Activated T-cell treated with anti-CD3 and anti-CD28 coated beads, Interleukin-2, amount 50 U/mL, for 24 hours (primary cell): ENCODE results near the gene RAD23A.
"Not testable (repeated sequence)": the region's sequence is repeated elsewhere in the genome, so short reads cannot be mapped to it uniquely, and the experiment has no call there.

Experiments used
- DNase-seq: peaks from one replicate; pipeline ENCODE4 v3.0.0-alpha.2; 2020
- H3K27ac Mint-ChIP-seq: 2 replicates; pipeline ENCODE4 v1.8.0; 2020; ENCODE audit warnings: mild to moderate bottlenecking, mixed read lengths
- H3K27me3 Mint-ChIP-seq: 2 replicates; pipeline ENCODE4 v1.8.0; 2020; ENCODE audit warnings: mixed read lengths
- H3K36me3 Mint-ChIP-seq: 2 replicates; pipeline ENCODE4 v1.8.0; 2020; ENCODE audit warnings: low read depth, mixed read lengths
- H3K4me1 Mint-ChIP-seq: 2 replicates; pipeline ENCODE4 v1.8.0; 2020; ENCODE audit warnings: low read depth, mixed read lengths
- H3K4me3 Mint-ChIP-seq: 2 replicates; pipeline ENCODE4 v1.8.0; 2020; ENCODE audit warnings: mild to moderate bottlenecking, moderate library complexity, mixed read lengths
- H3K9me3 Mint-ChIP-seq: 2 replicates; pipeline ENCODE4 v1.8.0; 2020; ENCODE audit warnings: mixed read lengths

Gene RAD23A

DNA sequence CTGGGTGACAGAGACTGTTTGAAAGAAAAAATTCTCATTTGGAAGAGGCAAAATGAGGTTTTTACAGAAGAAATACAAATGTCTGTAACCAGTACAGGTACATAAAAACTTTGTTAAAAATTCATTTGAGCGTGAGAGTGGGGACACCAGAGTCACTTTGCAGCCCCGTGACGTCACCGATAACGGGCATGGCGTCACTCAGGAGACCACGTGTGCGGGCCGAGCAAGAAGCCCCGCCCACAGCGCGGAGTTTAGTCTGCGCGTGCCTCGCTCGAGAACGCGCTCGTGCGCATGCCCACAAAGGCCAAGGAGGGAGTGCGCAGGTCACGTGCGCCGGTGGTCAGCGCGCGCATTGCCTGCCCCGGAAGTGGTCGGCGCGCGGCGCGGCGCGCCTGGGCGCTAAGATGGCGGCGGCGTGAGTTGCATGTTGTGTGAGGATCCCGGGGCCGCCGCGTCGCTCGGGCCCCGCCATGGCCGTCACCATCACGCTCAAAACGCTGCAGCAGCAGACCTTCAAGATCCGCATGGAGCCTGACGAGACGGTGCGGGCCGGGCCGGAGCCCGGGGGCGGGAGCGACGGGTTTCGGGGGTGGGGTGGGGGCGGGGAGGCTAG is at the start of gene RAD23A:
RAD23A (plus strand) TSS at position 384 of the 613 bp plus-strand sequence; CDS start at position 471, 87 bp downstream.
- no peaks in the 10 kb centered on the region for H3K9me3 Mint-ChIP-seq
- peak within 1 kb of the TSS; percentile 92 for H3K4me3 Mint-ChIP-seq
- peak within 1 kb of the TSS; percentile 98 for H3K27ac Mint-ChIP-seq
- no peaks in the 10 kb centered on the region for H3K27me3 Mint-ChIP-seq
- peak; percentile 99 for DNase-seq
- H3K4me1 Mint-ChIP-seq: peaks cover 73% of the 10 kb centered on the region
- H3K36me3 Mint-ChIP-seq: peaks cover 97% of the 10 kb centered on the region

DNA sequence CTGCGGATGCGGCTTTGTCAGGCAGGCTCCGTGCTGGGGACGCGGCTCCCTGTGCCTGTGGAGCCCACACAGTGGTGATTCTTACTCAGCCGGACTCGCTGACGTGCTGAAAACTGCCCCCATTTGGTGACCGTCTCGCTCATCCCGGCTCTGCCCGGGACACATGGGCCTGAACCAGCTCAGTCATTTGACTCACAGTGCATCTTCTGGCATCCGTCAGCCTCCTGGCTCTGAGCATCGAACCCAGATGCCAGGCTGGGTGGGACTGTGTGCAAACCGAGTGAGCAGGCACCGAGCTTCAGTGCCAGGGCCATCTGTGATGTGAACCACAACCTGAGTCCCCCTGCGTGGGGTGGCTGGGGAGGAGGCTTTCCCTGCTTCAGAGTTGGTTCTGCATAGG is 49.2 kb upstream of the RAD23A start:
- H3K36me3 Mint-ChIP-seq: peaks cover 82% of the 10 kb centered on the region
- DNase-seq: no peak
- no peak overlapping the region for H3K4me3 Mint-ChIP-seq
- no peaks in the 10 kb centered on the region for H3K9me3 Mint-ChIP-seq
- peaks cover 25% of the 10 kb centered on the region for H3K4me1 Mint-ChIP-seq
- H3K27me3 Mint-ChIP-seq: no peaks in the 10 kb centered on the region
- H3K27ac Mint-ChIP-seq: no peak overlapping the region

DNA sequence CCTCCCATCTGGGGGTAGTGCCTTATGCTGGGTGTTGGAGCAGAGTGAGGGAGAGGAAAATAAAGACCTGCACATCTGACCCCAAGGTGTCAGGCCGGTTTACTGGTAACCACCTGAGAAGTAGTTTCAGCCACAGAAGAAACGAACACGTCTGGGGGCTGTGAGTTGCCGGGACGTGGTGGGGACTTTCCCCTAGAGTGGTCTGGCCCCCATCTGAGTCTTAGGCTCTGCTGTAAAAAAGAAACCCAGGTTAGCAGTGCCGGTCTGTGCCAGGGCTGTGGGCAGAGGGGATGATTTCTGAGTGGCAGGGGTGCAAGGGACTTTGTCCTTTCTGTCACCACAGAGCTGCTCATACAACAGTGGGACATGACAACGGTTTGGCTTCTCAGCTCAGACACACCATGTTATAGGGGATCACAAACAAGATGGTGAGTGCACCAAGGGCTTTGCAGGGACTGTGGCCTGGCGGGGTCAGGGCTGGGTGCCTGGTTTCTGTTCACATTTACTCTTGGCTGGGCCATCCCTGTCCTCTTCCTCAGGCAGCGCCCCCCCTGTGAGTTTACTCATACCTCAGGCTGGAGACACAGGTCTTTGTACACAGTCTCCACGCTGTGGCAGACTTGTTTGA is 45.7 kb upstream of the RAD23A start:
- no peaks in the 10 kb centered on the region for H3K27me3 Mint-ChIP-seq
- peaks cover 70% of the 10 kb centered on the region for H3K36me3 Mint-ChIP-seq
- DNase-seq: no peak
- H3K4me3 Mint-ChIP-seq: no peak overlapping the region
- peak overlapping the region; percentile 80 for H3K27ac Mint-ChIP-seq
- H3K4me1 Mint-ChIP-seq: peaks cover 13% of the 10 kb centered on the region
- H3K9me3 Mint-ChIP-seq: no peaks in the 10 kb centered on the region

DNA sequence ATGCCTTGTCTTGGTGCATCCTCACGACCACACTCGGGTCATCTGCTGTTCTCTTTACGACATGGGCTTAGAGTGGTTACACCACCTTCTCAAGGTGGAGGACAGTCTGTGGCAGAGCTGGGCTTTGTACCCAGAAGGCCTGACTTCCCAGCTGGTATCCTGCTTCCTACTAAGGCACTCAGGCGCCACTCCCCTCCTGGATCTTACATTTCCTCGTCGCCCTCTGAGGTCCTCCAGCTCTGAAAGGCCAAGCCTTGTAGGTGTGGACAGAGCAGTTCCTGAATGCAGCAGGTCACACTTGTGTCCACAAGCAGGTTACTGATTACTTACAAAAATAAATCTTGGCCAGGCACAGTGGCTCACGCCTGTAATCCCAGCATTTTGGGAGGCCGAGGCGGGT is 38.5 kb upstream of the RAD23A start:
- H3K4me1 Mint-ChIP-seq: peaks cover 1% of the 10 kb centered on the region
- H3K9me3 Mint-ChIP-seq: no peaks in the 10 kb centered on the region
- no peak overlapping the region for H3K4me3 Mint-ChIP-seq
- H3K36me3 Mint-ChIP-seq: peaks cover 22% of the 10 kb centered on the region
- H3K27me3 Mint-ChIP-seq: no peaks in the 10 kb centered on the region
- no peak for DNase-seq
- no peak overlapping the region for H3K27ac Mint-ChIP-seq

DNA sequence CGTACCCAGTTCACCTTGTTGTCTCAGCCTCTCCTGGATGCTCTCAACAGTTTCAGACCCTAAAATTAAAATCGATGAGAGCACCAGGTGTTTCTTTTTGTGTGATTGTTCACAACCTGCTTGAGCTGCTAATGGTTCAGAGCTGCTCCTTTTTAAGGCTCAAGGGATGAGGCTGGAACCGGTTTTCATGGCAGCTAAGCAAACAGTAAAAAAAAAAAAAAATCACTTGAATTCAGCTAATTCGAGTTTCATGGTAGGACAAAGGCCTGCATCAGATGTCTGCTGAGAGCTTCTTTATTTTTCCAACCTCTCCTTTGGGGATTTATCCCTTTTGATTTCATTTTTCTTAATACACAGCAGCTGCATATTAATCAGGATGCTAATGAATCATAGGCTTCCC is 33.1 kb upstream of the RAD23A start:
- Mint-ChIP-seq H3K27ac (no peak overlapping the region), H3K4me3 (no peak overlapping the region), H3K4me1 (peaks cover 20% of the 10 kb centered on the region), H3K9me3 (no peaks in the 10 kb centered on the region), H3K36me3 (no peaks in the 10 kb centered on the region), H3K27me3 (no peaks in the 10 kb centered on the region)
- DNase-seq: no peak

DNA sequence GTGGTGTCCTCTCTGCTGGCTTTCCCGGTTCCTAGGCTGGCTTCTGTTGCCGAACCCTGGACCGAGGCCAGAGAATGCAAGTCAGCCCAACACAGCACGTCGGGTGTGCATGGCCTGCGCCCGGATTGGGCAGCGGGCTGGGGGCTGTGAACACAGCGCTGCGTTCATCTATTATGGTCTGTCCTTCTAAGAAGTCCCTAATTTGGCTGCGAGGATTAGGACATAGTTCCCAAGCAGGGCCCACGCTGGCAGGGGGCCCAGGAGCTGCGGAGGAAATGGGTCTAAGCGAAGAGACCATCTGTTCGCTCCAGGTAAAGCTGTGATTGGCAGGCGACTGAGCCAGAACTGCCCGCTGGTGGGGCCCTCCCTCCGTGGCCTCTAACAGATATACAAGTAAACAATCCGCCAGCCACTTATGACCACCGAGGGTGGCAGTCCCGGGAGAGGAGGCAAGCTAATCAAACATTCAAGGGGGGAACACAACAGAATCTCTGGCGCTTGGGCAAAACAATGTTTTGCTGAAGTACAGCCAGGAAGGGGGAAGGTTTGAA is 32.6 kb upstream of the RAD23A start:
- Mint-ChIP-seq H3K27ac (no peak overlapping the region), H3K4me3 (no peak overlapping the region), H3K9me3 (no peaks in the 10 kb centered on the region), H3K4me1 (peaks cover 20% of the 10 kb centered on the region), H3K36me3 (no peaks in the 10 kb centered on the region), H3K27me3 (no peaks in the 10 kb centered on the region)
- no peak for DNase-seq

DNA sequence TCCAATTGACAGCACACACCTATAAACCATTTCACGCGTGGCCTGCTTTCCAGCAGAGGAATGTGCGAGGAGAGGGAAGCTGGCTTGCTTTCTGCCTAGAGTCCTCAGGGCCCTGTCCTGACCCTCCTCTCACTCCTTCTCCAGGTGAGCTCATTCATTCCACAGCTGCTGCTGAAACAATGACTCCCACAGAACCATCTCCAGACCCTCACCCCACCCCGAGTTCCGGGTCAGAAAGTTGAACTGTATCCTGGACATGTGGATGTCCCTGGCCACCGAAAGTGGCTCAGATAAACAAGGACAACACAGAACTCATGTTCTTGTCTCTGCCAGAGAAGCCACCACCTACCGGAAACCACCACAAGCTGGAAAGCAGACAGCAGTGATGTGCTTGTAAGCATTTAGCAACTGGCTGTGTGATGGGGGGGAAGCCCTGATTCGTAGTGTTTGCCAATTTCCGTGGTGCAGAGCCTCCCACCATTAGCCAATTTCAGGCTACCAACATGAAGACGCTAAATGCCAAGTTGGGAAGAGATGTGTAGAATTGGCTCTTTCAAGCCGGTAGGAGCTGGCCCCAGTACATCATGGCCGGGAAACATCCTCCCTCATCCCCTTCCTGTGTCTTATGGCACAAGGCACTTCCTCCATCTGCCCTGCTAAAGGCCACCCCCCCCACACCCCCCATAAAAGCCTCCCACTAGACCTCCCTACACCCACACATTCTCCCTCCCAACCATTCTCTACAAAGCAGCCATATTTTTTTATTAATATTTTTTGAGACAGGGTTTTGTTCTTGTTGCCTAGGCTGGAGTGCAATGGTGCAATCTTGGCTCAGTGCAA is 31.6 kb upstream of the RAD23A start:
- peaks cover 2% of the 10 kb centered on the region for H3K9me3 Mint-ChIP-seq
- no peaks in the 10 kb centered on the region for H3K36me3 Mint-ChIP-seq
- H3K4me3 Mint-ChIP-seq: peak overlapping the region; percentile 15
- DNase-seq: peak; percentile 60
- peaks cover 26% of the 10 kb centered on the region for H3K4me1 Mint-ChIP-seq
- no peaks in the 10 kb centered on the region for H3K27me3 Mint-ChIP-seq
- H3K27ac Mint-ChIP-seq: peak overlapping the region; percentile 87

DNA sequence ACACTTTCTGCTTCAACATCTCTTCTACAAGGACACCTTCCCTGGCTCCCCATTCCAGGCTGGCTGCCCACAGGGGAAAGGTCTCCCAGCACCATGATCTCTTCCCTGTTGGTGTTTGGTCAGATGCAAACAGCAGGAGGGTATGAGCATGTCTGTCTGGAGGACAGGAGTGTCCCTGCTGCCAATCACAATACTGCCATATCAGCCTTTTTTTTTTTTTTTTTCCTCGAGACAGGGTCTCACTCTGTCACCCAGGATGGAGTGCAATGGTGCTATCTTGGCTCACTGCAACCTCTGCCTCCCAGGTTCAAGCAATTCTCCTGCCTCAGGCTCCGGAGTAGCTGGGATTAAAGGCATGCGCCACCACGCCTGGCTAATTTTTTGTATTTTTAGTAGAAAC is 29.8 kb upstream of the RAD23A start:
- H3K4me3 Mint-ChIP-seq, H3K27me3 Mint-ChIP-seq, H3K9me3 Mint-ChIP-seq, H3K36me3 Mint-ChIP-seq, H3K27ac Mint-ChIP-seq, DNase-seq: not testable (repeated sequence)
- H3K4me1 Mint-ChIP-seq: peaks cover 35% of the 10 kb centered on the region

DNA sequence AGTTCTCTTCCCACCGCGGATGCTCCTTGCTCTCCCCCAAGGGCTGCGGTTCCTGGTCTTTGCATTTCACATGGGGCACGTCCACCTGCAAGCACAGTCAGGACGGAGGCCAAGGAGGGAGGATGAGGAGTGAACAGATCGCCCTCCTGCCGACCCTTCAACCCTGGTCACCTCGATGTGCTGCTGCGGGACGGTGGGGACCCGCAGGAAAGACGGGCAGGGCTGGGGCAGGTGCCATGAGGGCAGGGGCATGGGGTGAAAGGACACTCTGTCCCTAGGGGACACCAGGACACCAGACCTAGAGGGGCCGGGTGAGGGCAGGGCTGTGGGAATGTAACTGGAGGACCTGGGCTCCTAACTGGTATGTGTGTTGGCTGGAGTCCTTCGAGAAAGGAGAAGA is 27.4 kb upstream of the RAD23A start:
- H3K4me3 Mint-ChIP-seq: peak overlapping the region; percentile 51
- H3K27me3 Mint-ChIP-seq: no peaks in the 10 kb centered on the region
- peak overlapping the region; percentile 95 for H3K27ac Mint-ChIP-seq
- H3K36me3 Mint-ChIP-seq: peaks cover 28% of the 10 kb centered on the region
- H3K4me1 Mint-ChIP-seq: peaks cover 33% of the 10 kb centered on the region
- no peak for DNase-seq
- H3K9me3 Mint-ChIP-seq: peaks cover 2% of the 10 kb centered on the region

DNA sequence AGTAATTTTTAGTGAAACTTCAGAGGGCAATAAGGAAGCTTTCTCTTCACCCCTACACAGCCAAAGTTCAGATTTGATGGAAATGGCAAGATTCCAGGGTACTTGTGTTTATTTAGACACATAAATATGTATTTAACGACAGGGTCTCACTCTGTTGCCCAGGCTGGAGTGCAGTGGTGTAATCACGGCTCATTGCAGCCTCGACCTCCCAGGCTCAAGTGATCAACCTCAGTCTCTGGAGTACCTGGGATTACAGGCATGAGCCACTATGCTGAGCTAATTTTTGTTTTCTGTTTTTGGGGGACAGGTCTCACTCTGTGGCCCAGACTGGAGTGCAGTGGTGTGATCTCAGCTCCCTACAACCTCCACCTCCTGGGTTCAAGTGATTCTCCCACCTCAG is 24.6 kb upstream of the RAD23A start:
- H3K4me1 Mint-ChIP-seq: peaks cover 16% of the 10 kb centered on the region
- peaks cover 56% of the 10 kb centered on the region for H3K36me3 Mint-ChIP-seq
- peaks cover 2% of the 10 kb centered on the region for H3K9me3 Mint-ChIP-seq
- H3K4me3 Mint-ChIP-seq: no peak overlapping the region
- DNase-seq: no peak
- H3K27ac Mint-ChIP-seq: no peak overlapping the region
- H3K27me3 Mint-ChIP-seq: no peaks in the 10 kb centered on the region

DNA sequence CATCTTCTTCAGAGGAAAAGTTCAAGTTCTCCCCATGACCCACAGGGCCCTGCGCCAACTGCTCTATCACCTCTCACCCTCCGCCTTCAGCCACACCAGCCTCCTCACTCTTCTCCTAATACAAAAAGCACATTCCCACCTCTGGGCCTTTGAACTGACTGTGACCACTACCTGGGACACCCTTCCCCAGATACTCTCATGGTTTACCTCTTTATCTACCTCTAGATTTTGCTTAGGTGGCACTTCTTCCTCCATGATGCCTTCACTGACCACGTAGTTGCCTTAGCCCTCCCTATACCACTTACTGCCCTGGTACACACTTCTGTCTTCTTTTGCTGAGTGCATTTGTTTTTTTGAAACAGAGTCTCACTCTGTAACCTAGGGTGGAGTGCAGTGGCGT is 22.7 kb upstream of the RAD23A start:
- Mint-ChIP-seq H3K36me3 (peaks cover 73% of the 10 kb centered on the region), H3K27ac (no peak overlapping the region)

DNA sequence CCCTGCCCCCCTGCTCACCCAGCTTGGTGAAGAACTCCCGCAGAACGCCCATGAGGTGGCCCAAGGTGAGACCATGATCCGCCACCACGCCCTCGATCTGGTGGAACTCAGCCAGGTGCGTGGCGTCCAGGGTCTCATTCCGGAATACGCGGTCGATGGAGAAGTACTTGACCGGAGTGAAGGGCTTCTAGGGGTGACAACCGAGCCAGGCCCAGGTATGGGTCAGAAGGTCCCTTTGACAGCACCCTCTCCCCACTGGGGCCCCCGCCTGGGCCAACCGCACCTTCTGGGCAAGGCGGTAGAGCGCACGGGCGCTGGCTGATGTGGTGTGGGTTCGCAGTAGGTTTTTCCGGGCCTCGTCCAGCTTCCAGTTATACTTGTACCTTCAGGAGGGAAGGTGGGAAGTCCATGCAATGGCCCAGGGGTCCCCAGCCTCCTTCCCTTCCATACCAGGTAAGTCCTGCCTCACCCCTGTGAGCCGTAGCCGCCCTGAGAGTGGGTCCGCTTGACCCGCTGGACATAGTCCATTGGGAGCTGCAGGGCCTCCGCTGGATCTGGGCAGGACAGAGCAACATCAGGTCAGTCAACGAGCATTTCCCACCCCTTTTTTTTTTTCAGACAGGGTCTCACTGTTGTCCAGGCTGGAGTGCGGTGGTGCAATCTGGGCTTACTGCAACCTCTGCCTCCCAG is 20.9 kb upstream of the RAD23A start:
- H3K4me3 Mint-ChIP-seq: no peak overlapping the region
- no peaks in the 10 kb centered on the region for H3K27me3 Mint-ChIP-seq
- peaks cover 88% of the 10 kb centered on the region for H3K36me3 Mint-ChIP-seq
- no peaks in the 10 kb centered on the region for H3K9me3 Mint-ChIP-seq
- no peak overlapping the region for H3K27ac Mint-ChIP-seq
- DNase-seq: no peak
- H3K4me1 Mint-ChIP-seq: peaks cover 5% of the 10 kb centered on the region

More for the DNA sequence above, 22.7 kb upstream of the RAD23A start:
- no peak for DNase-seq
- Mint-ChIP-seq H3K9me3 (peaks cover 2% of the 10 kb centered on the region), H3K4me3 (no peak overlapping the region), H3K27me3 (no peaks in the 10 kb centered on the region), H3K4me1 (peaks cover 16% of the 10 kb centered on the region)

DNA sequence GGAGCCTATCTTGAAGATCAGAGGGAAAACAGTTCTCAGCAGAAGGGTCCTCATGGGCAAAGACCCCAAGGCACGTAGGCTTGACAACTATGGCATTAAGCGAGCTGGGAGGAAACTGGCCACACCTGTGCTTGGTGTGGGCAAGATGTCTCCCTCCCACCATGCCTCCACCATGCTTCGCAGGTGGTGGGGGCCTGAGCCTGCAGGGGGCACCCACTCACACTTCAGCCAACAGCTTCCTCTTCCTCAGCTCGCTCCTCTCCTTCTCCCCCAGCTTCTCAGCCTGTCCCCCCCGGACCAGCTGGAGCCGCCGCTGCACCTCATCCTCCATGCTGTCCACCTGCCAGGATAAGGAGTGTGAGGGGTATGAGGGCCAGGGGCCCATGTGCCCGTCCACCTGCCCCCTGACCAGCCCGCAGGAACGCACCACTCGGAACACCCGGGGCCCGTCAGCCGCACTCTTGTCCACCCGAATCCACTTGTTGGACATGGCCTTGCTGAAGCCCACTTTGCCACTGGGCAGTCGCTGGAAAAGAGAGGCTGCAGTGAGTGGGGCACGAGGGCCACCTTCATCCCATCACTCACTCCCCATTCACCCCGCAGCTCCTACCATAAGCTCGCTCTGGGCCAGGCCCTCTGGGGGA is 15.5 kb upstream of the RAD23A start:
- Mint-ChIP-seq H3K27me3 (no peaks in the 10 kb centered on the region), H3K9me3 (no peaks in the 10 kb centered on the region), H3K4me3 (no peak overlapping the region), H3K4me1 (peaks cover 29% of the 10 kb centered on the region), H3K36me3 (peaks cover 80% of the 10 kb centered on the region), H3K27ac (peak overlapping the region; percentile 6)
- no peak for DNase-seq
